Posterior cingulate gyrus (tissue), 11 donors: Measurements from ENCODE around the gene OLFM1.
"Not testable (repeated sequence)": the region's sequence is repeated elsewhere in the genome, so short reads cannot be mapped to it uniquely, and the experiment has no call there.

Experiments used
- DNase-seq, 10 donors: peaks; one replicate each; pipeline versions ENCODE4 v3.0.0 to v3.0.0-alpha.2; 2020 to 2021; ENCODE audit warnings: mixed read lengths in 3 of 10
- intact Hi-C: fragments of 100-400 bp; cut with DNase I; formaldehyde crosslinking; loops from one replicate; pipeline ENCODE4 v1.15.1; 2023

The OLFM1 gene

DNA sequence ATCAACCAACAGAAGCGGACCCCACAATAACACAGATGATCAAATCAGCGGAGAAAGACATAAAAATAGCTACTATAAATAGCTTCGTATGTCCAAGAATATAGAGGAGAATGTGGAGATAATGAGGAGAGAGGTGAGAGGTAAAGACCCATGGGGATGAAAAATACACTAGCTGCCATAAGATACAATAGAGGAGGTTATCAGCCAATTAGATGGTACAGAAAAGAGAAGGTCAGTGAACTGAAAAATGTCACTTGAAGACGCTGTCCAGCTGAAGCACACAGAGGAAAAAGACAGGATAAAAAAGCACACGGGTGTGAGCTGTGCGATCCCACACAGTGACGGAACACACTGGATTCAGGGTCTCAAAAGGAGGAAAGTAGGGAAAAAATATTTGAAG, 73.4 kb downstream of the OLFM1 start:
- no peak for DNase-seq

GRCh38 chr9:135162599-135162998, 75.1 kb downstream of the OLFM1 start:
- peak in 1 of 10 donors; percentile 26 for DNase-seq
- intact Hi-C loops: not testable (repeated sequence)

More for the DNA sequence above, 73.4 kb downstream of the OLFM1 start:
- intact Hi-C loops: no loop called here

GRCh38 chr9:135163023-135163780, 75.7 kb downstream of the OLFM1 start:
- peak in 1 of 10 donors; percentile 69 for DNase-seq
- intact Hi-C loops: no loop called here

DNA sequence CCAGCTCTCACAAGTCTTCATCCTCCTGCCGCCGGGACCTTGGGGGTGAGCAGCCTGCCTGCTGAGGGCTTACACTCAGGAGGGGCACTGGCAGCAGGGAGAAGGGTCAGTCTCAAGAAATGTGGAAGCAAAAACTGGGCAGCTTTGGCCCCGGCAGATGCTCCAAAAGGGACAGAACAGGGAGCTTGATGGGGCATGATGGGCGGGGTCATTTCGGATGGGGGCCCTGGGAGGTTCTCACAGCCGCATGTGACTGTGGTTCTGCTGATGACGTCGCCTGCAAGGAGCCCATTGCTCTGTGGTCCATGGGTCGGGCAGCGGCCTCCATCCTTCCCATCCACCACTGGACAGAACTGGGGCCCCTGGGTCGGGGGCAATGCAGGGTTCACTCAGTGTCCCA, 76.6 kb downstream of the OLFM1 start:
- DNase-seq: no peak
- intact Hi-C loops: no loop called here

DNA sequence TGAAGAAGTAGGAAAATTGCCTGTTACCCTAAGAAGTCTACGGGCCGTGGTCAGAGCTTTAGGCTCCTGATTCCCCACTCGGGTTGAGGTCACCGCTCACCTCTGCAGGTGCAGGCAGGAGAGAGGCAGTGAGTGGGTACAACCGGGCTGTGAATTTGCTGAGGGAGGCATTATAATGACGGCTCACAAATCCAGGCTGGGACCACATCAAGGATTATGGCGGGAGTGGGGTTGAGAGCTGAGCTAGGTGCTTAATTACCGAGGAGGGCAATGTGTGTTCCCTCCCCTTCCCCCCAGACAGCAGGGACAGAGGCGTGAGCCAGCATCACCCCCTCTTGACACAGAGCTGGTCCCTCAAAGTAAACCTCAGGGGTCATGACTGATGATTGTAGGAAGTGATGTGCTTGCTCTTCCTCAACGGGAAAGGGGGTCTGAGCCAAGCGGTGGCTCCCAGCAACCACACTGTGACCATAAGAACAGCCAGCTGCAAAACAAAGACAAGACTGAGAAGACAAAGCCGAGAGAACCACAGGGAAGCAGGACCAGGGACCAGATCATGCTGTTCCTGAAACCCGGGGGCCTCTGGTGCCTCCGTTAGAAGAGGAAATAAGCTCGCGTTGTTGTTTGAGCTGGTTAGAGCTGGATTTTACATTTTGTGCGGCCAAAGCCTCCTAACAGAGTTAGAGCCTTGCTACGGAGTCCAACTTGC, 77.7 kb downstream of the OLFM1 start:
- intact Hi-C loops: no loop called here
- peak in 1 of 10 donors; percentile 4 for DNase-seq

GRCh38 chr9:135165756-135166519, 78.5 kb downstream of the OLFM1 start:
- intact Hi-C loops: no loop called here
- peak in 4 of 10 donors; percentile 40 to 91 (median 72) for DNase-seq

- peak in 4 of 10 donors; percentile 31 to 83 (median 50) for DNase-seq
- intact Hi-C loops: no loop called here
These were observed 79.1 kb downstream of the OLFM1 start for GRCh38 chr9:135166565-135166964.

GRCh38 chr9:135167356-135167755, 79.9 kb downstream of the OLFM1 start:
- intact Hi-C loops: no loop called here
- no peak for DNase-seq

GRCh38 chr9:135167849-135168655, 80.6 kb downstream of the OLFM1 start:
- no peak for DNase-seq
- intact Hi-C loops: no loop called here

- intact Hi-C loops: no loop called here
- no peak for DNase-seq
These were observed 82.3 kb downstream of the OLFM1 start for GRCh38 chr9:135169709-135170226.

DNA sequence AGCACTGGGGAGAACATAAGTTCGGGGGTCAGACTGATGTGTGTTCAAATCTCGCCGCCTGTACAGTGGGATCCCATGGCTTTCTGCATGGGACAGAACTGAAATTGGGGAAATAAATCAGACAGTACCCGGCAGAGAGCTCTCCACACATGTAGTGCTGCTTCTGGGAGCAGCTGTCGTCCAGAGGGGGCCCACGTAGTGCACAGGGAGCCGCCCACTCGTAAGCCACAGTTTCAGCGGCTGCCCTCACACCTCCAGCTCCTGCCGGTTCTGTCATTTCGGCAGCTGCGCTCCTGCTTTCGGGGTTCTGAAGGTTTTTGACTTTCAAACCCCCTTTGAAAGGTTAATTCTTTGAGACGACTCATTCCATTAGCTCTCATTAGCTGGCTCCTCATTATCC, 83.1 kb downstream of the OLFM1 start:
- peak in 1 of 10 donors; percentile 81 for DNase-seq
- intact Hi-C loops: no loop called here
